AG04449 (cell line): ENCODE data around the gene DHRS3.

Source experiments
- CTCF ChIA-PET: fragments of 350-600 bp; formaldehyde crosslinking; extraction: SDS; loops from one replicate; lab custom pipeline; 2021; ENCODE audit warnings: antibody characterized with exemption; lab: Yijun Ruan, JAX
- POLR2A ChIA-PET: fragments of 400-600, 350-600 bp; formaldehyde crosslinking; extraction: SDS; loops from one replicate; lab custom pipeline; 2020; ENCODE audit warnings: antibody characterized with exemption, inconsistent platforms; lab: Yijun Ruan, JAX
- DNase-seq: peaks from one replicate; pipeline ENCODE4 v3.0.0-alpha.2; 2010; ENCODE audit warnings: low read depth, low spot score
- H3K4me3 ChIP-seq: 2 replicates; pipeline ENCODE4 v1.5.1; 2011; ENCODE audit warnings: low read depth, mild to moderate bottlenecking, control low read depth, low read length
- CTCF ChIP-seq: IDR thresholded peaks from one replicate; pipeline ENCODE4 v1.5.1; 2011; ENCODE audit warnings: mild to moderate bottlenecking, moderate library complexity, low read length, control low read depth, inconsistent platforms; ENCODE audit not compliant: insufficient read depth; ENCODE audit errors: missing control alignments

Gene DHRS3

GRCh38 chr1:12521096-12521495 lies 96.9 kb downstream of the DHRS3 start:
- TF ChIP-seq CTCF: no peak
- DNase-seq: no peak
- ChIA-PET CTCF (no interaction called here), POLR2A (no interaction called here)
- no peak overlapping the region for H3K4me3 ChIP-seq

GRCh38 chr1:12519693-12520364 lies 98.2 kb downstream of the DHRS3 start:
- no peak overlapping the region for H3K4me3 ChIP-seq
- CTCF ChIA-PET: interaction anchor here (1.1 kb wide), 1 partner anchor 9 kb away, joined by 4 read pairs; no protein-coding TSS in a partner anchor
- POLR2A ChIA-PET: no interaction called here
- no peak for TF ChIP-seq CTCF
- no peak for DNase-seq

- POLR2A ChIA-PET: no interaction called here
- H3K4me3 ChIP-seq: no peak overlapping the region
- CTCF ChIA-PET: no interaction called here
- no peak for DNase-seq
- no peak for TF ChIP-seq CTCF
These were observed 98.9 kb downstream of the DHRS3 start for GRCh38 chr1:12518931-12519692.
